Activated T-helper 1 cell treated with anti-CD3 and anti-CD28 coated beads, Interleukin-12 subunit alpha, Interleukin-12 subunit beta, Interleukin-2, Interleukin-4 antibody, amounts not matched to agents 30 ng/mL and 10 ng/mL and 1 ng/mL, durations not matched to agents 14 hours and 24 hours and 36 hours (primary cell): ENCODE measurements around the gene APOBEC3H. TPM values are rescaled to one million over a fixed set of nuclear protein-coding genes. Genes with fewer than 3 reads are reported as not detected.

ENCODE experiments used
- DNase-seq: peaks from one replicate; pipeline ENCODE4 v3.0.0; 2021; ENCODE audit warnings: low spot score
- H3K27ac Mint-ChIP-seq: one replicate; pipeline ENCODE4 v1.8.0; 2021; ENCODE audit warnings: mild to moderate bottlenecking, mixed read lengths
- H3K27me3 Mint-ChIP-seq: one replicate; pipeline ENCODE4 v1.8.0; 2022; ENCODE audit warnings: mild to moderate bottlenecking, moderate library complexity, mixed read lengths; ENCODE audit not compliant: insufficient read depth
- H3K36me3 Mint-ChIP-seq: one replicate; pipeline ENCODE4 v1.8.0; 2021; ENCODE audit warnings: low read depth, mixed read lengths
- H3K4me1 Mint-ChIP-seq: one replicate; pipeline ENCODE4 v1.8.0; 2021; ENCODE audit warnings: low read depth, mixed read lengths
- H3K4me3 Mint-ChIP-seq: one replicate; pipeline ENCODE4 v1.8.0; 2021; ENCODE audit warnings: mild to moderate bottlenecking, moderate library complexity, mixed read lengths
- H3K9me3 Mint-ChIP-seq: one replicate; pipeline ENCODE4 v1.8.0; 2021; ENCODE audit warnings: mixed read lengths
- intact Hi-C: fragments of 100-400 bp; cut with micrococcal nuclease; formaldehyde crosslinking; loops from one replicate; pipeline ENCODE4 v1.15.1; 2024
- total RNA-seq: library from RNA; stranded (reverse); gene quantifications from 2 replicates; pipeline ENCODE4 v1.2.3, GENCODE V29; 2022

The APOBEC3H gene
- total RNA-seq, 1 donor from 2014 or later: 5.0 TPM

GRCh38 chr22:39138357-39138997, 41.4 kb downstream of the APOBEC3H start:
- intact Hi-C loops: no loop called here
- Mint-ChIP-seq H3K4me1 (peaks cover under 1% of the 10 kb centered on the region), H3K4me3 (no peak overlapping the region), H3K36me3 (no peaks in the 10 kb centered on the region), H3K27me3 (peaks cover 2% of the 10 kb centered on the region), H3K9me3 (no peaks in the 10 kb centered on the region), H3K27ac (no peak overlapping the region)
- no peak for DNase-seq

GRCh38 chr22:39139933-39140332, 42.9 kb downstream of the APOBEC3H start:
- intact Hi-C loops: no loop called here
- no peaks in the 10 kb centered on the region for H3K36me3 Mint-ChIP-seq
- H3K4me3 Mint-ChIP-seq: no peak overlapping the region
- DNase-seq: no peak
- H3K9me3 Mint-ChIP-seq: no peaks in the 10 kb centered on the region
- peaks cover 14% of the 10 kb centered on the region for H3K4me1 Mint-ChIP-seq
- H3K27ac Mint-ChIP-seq: no peak overlapping the region
- peaks cover 2% of the 10 kb centered on the region for H3K27me3 Mint-ChIP-seq

DNA sequence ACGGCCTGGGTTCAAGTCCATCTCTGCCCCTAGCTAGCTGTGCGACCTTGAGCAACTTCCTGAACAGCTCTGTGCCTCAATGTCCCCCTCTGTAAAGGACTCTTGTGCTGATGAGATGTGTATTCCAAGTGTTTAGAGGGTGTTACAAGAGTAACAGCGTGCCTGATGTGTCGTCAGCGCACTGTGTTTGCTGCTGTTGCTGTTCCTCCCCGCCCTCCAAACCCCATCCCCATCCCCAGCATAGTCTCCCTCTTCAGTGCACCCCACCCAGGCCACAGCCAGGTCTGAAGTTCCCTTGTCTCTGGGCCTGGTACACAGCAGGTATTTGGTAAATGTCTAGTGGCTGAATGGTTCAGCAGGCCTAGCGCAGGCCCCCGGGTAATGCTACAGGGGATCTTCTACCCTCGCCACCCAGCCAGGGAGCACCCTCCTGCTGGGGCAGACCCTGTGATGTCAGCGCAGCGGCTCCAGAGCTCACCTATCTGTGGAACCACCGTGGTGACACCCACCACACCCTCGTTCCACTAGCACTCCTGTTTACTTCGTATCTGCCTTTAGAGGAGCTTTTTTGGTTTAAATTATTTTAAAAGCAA, 45.1 kb downstream of the APOBEC3H start:
- Mint-ChIP-seq H3K4me3 (no peak overlapping the region), H3K27ac (no peak overlapping the region), H3K36me3 (no peaks in the 10 kb centered on the region), H3K27me3 (no peaks in the 10 kb centered on the region), H3K9me3 (no peaks in the 10 kb centered on the region), H3K4me1 (peaks cover 24% of the 10 kb centered on the region)
- DNase-seq: no peak
- intact Hi-C loops: no loop called here

DNA sequence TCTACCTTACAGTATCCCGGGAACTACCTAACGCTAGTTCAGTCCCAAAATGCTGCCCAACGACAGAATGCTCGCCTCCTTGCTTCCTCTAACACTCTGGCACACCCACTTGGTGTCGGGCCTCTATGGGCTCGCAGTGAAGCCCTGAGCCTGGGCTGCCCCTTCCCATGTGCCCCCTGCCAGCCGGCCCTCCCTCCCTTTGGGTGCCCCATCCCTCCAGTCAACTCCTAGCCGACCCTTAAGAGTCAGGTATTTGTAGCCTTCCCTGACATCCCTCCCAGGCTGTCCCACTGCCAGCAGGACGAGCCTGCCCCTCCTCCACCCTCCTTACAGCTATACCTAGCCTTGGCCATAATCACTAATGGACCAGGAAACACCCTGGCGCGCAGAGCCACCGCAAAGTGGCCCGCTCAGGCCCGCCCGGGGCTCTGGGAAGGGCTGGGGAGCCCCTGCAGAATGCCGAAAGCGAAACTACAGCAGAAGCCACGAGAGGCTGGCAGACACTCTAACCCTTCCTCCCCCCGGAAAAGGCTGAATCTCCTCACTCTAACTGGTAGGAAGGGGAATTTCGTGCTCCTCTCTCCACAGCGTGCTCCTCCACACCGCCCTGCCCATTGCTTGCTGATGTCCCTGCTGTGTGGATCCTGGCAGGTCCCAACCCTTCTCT, 47.2 kb downstream of the APOBEC3H start:
- Mint-ChIP-seq H3K4me3 (peak overlapping the region; percentile 93), H3K4me1 (peaks cover 26% of the 10 kb centered on the region), H3K9me3 (no peaks in the 10 kb centered on the region), H3K36me3 (peaks cover 3% of the 10 kb centered on the region), H3K27me3 (no peaks in the 10 kb centered on the region), H3K27ac (peak overlapping the region; percentile 94)
- intact Hi-C loops: loop anchor here (1.0 kb wide), 1 partner anchor 8 kb away; the partner anchor contains the start of gene CBX7
- DNase-seq: peak; percentile 69

DNA sequence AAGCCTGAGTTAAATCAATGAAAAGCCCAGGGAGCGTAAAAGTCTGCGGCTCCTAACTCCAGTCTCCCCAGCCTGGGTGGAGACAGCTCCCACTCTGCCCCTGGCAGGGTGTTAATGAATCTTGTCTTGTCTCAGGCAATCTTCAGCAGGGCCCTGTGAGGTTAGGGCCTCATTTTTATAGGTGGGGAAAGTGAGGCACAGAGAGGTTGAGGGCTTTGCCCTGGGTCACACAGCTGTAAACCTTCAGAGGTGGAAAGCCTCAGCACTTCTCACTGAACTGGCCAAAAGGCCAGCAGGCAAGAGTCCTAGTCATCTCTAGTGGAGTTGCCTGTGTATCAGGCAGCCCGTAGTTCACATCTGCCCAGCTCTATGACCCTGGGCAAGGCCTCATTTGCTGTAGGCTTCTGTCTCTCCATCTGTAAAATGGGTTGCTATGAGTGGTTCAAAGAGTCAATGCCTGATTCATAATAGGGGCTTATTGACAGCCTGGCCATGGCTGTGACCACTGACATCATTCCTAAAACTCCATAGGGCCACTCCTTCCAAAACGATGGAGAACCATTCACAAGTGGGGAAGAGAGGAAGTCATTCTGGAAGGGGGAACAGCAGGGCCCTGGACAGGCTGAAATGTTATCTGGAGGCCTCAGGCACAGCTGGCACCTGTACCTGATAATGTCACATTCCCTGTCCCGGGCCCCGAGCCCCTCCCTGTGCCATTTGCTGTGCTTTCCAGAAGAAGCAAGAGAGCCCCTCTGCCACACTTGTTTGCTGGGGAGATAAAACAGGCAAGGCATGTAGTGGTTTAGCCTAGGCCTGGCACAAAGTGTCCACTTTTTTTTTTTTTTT, 49.4 kb downstream of the APOBEC3H start:
- Mint-ChIP-seq H3K4me3 (peak overlapping the region; percentile 82), H3K4me1 (peaks cover 48% of the 10 kb centered on the region), H3K27ac (peak overlapping the region; percentile 85), H3K9me3 (no peaks in the 10 kb centered on the region), H3K36me3 (peaks cover 5% of the 10 kb centered on the region), H3K27me3 (no peaks in the 10 kb centered on the region)
- intact Hi-C loops: no loop called here
- no peak for DNase-seq

- H3K27ac Mint-ChIP-seq: no peak overlapping the region
- peak overlapping the region; percentile 5 for H3K4me3 Mint-ChIP-seq
- H3K9me3 Mint-ChIP-seq: no peaks in the 10 kb centered on the region
- H3K4me1 Mint-ChIP-seq: peaks cover 49% of the 10 kb centered on the region
- H3K27me3 Mint-ChIP-seq: no peaks in the 10 kb centered on the region
- no peak for DNase-seq
- intact Hi-C loops: no loop called here
- peaks cover 5% of the 10 kb centered on the region for H3K36me3 Mint-ChIP-seq
Observed at GRCh38 chr22:39147335-39148025, 50.4 kb downstream of the APOBEC3H start.

DNA sequence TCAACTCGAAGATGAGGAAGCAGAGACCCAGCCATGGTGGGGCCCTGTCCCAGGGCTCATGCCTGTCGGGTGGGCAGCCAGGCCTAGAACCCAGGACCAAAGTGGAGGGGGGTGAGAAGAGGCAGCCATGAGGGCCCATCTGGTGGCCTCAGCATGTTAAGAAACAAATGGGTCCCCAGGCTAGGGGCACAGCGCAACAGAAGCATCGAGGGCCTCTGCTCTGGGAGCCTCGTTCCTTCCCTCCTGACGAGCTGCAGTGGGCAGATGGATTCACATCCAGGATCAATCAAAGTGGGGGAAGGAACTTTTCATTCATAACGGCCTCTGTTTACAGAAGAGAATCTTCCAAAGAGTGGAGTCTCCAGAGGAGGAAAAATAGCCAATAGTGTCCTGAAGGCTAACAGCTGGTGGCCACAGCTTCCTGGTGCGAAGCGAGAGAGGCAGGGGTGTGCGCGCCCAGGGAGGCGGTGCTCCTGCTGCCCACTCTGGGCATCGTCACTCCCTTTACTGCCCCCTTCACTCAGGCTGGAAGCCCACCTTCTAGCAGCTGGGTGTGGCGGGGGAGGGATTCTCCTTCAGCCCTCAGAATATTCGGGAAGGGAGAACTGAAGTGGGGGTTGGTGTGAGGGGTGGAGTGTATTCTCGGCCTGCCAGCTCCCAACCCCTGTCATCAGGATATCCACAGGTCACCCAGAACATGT, 51.1 kb downstream of the APOBEC3H start:
- Mint-ChIP-seq H3K27ac (peak overlapping the region; percentile 52), H3K4me3 (peak overlapping the region; percentile 33)

GRCh38 chr22:39148727-39149535, 51.9 kb downstream of the APOBEC3H start:
- peaks cover 51% of the 10 kb centered on the region for H3K4me1 Mint-ChIP-seq
- H3K36me3 Mint-ChIP-seq: peaks cover 5% of the 10 kb centered on the region
- no peaks in the 10 kb centered on the region for H3K9me3 Mint-ChIP-seq
- peaks cover 7% of the 10 kb centered on the region for H3K27me3 Mint-ChIP-seq
- peak; percentile 39 for DNase-seq
- H3K4me3 Mint-ChIP-seq: peak overlapping the region; percentile 33
- H3K27ac Mint-ChIP-seq: peak overlapping the region; percentile 52
- intact Hi-C loops: no loop called here

More for the DNA sequence above, 51.1 kb downstream of the APOBEC3H start:
- peaks cover 49% of the 10 kb centered on the region for H3K4me1 Mint-ChIP-seq
- no peak for DNase-seq
- H3K36me3 Mint-ChIP-seq: peaks cover 5% of the 10 kb centered on the region
- intact Hi-C loops: no loop called here
- no peaks in the 10 kb centered on the region for H3K9me3 Mint-ChIP-seq
- H3K27me3 Mint-ChIP-seq: no peaks in the 10 kb centered on the region

DNA sequence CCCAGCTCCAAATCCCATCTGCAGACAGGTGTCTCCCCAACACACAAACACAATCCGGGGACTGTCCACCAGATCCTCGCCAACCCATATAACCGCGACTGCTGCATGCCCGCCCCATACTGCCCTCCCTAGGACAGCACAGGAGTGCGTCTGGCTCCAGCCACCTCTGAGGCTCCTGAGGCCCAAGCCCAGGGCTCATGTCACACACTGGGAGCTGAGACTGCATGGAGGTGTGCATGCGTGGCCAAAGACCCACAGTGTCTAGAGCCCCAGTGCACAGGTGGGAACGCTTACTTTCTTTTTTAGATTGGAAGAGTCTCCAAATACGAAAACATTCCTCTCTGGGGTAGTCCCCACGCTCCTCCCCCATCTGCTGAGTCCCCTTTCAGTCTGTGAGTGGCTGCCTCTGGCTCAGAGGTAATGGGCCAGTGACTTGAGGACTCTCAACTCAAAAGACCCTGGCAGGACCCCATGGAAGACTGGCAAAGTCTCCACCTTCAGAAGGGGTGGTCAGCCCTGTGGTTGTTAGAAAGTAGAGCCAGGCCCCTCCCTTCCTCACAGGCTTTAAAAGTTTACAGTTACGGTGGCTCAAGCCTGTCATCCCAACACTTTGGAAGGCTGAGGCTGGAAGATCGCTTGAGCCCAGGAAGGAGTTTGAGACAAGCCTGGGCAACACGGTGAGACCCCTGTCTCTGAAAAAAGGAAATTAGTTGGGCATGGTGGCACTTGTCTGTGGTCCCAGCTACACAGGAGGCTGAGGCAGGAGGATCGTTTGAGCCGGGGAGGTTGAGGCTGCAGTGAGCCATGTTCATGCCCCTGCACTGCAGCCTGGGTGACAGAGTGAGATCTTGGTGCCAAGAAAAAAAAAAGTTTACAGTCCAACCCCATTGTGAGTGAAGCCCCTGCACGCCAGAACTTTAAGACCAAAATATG, 53.1 kb downstream of the APOBEC3H start:
- no peak for DNase-seq
- intact Hi-C loops: no loop called here
- H3K4me3 Mint-ChIP-seq: peak overlapping the region; percentile 75
- H3K36me3 Mint-ChIP-seq: peaks cover 5% of the 10 kb centered on the region
- H3K27me3 Mint-ChIP-seq: peaks cover 19% of the 10 kb centered on the region
- peak overlapping the region; percentile 29 for H3K27ac Mint-ChIP-seq
- no peaks in the 10 kb centered on the region for H3K9me3 Mint-ChIP-seq
- H3K4me1 Mint-ChIP-seq: peaks cover 42% of the 10 kb centered on the region

- no peak for DNase-seq
- Mint-ChIP-seq H3K27ac (no peak overlapping the region), H3K27me3 (peaks cover 23% of the 10 kb centered on the region), H3K9me3 (no peaks in the 10 kb centered on the region), H3K4me3 (peak overlapping the region; percentile 75), H3K4me1 (peaks cover 42% of the 10 kb centered on the region), H3K36me3 (peaks cover 5% of the 10 kb centered on the region)
- intact Hi-C loops: no loop called here
Observed at GRCh38 chr22:39150848-39151215, 53.8 kb downstream of the APOBEC3H start.
